NCI-H345 treated with DMSO at 0.1 percent for 48 hours (cell line): ENCODE results near the gene PEX3.

Source experiments
- DNase-seq: peaks from one replicate; lab custom pipeline; 2025; ENCODE audit not compliant: unreplicated experiment; lab: John Stamatoyannopoulos, UW

The PEX3 gene

GRCh38 chr6:143450453-143451371, at the start of gene PEX3, which contains the start of gene ADAT2:
TSS of gene PEX3 (plus strand) at chr6:143450805. CDS start at chr6:143451043, 238 bp downstream.
TSS of gene ADAT2 (minus strand) at chr6:143450695. CDS start at chr6:143450658, 37 bp downstream.
- peak; percentile 85 for DNase-seq

- no peak for DNase-seq
Observed at GRCh38 chr6:143401068-143401446, 49.5 kb upstream of the PEX3 start.

- no peak for DNase-seq
Observed at GRCh38 chr6:143401636-143402370, 48.8 kb upstream of the PEX3 start.

GRCh38 chr6:143402721-143403336, 47.8 kb upstream of the PEX3 start:
- no peak for DNase-seq

- DNase-seq: no peak
Observed at GRCh38 chr6:143405373-143406154, 45.0 kb upstream of the PEX3 start.

GRCh38 chr6:143406673-143407072, 43.9 kb upstream of the PEX3 start:
- DNase-seq: no peak

- no peak for DNase-seq
Observed at GRCh38 chr6:143408151-143408786, 42.3 kb upstream of the PEX3 start.

- no peak for DNase-seq
Observed at GRCh38 chr6:143408787-143409162, 41.8 kb upstream of the PEX3 start.

GRCh38 chr6:143410859-143411270, 39.7 kb upstream of the PEX3 start:
- DNase-seq: no peak

- no peak for DNase-seq
Observed at GRCh38 chr6:143414769-143415168, 35.8 kb upstream of the PEX3 start.

- no peak for DNase-seq
Observed at GRCh38 chr6:143419526-143419925, 31.1 kb upstream of the PEX3 start.

- DNase-seq: no peak
Observed at GRCh38 chr6:143426026-143426425, 24.6 kb upstream of the PEX3 start.

GRCh38 chr6:143427109-143427817, 23.3 kb upstream of the PEX3 start:
- peak; percentile 31 for DNase-seq

- no peak for DNase-seq
Observed at GRCh38 chr6:143429970-143430369, 20.6 kb upstream of the PEX3 start.

GRCh38 chr6:143431226-143431625, 19.4 kb upstream of the PEX3 start:
- no peak for DNase-seq

- no peak for DNase-seq
Observed at GRCh38 chr6:143432588-143432987, 18.0 kb upstream of the PEX3 start.

- no peak for DNase-seq
Observed at GRCh38 chr6:143441010-143441409, 9.6 kb upstream of the PEX3 start.

- no peak for DNase-seq
Observed at GRCh38 chr6:143441680-143442545, 8.7 kb upstream of the PEX3 start.

- no peak for DNase-seq
Observed at GRCh38 chr6:143443096-143443495, 7.5 kb upstream of the PEX3 start.
